Measurements from ENCODE around the gene TRIM54. TPM values are rescaled to one million over a fixed set of nuclear protein-coding genes. Genes with fewer than 3 reads are reported as not detected.
A peak's percentile ranks its signal among the peaks of the same experiment; 100 is the strongest.

The TRIM54 gene, protein sequence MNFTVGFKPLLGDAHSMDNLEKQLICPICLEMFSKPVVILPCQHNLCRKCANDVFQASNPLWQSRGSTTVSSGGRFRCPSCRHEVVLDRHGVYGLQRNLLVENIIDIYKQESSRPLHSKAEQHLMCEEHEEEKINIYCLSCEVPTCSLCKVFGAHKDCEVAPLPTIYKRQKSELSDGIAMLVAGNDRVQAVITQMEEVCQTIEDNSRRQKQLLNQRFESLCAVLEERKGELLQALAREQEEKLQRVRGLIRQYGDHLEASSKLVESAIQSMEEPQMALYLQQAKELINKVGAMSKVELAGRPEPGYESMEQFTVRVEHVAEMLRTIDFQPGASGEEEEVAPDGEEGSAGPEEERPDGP
- not detected for total RNA-seq
- long read RNA-seq: 0 reads

DNA sequence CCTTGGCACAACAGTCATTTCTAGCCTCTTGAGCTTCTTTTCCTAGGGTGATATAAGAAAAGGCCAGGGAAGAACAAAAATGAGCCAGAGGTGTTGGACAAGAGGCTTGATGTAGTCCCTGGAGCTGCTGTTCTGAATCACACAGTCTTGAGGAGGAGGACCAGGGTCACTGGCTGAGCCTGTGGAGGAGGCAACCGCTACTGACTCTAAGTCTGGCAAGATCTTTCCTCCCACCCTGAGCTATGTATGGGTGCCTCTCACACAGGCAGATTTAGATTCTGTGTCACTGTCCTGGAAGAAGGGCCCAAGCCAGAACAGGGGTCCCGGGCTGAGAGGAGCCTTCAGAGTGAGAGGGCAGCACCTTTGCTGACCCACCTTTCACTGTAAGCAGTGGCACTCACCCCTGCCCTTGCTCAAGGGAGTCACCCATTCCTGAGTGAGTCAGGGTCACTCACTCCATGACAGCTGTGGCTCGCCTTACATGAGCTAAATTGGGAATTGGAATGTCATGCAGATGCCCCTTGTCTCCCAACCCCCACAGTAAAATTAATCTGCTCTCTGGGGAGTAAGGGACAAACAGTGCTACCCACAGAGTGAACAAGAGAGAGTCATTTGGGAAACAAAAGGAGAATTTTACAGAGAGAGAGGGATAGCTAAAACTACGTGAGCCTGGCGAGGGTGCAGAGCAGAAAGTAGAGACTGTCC lies at the start of gene TRIM54:
Gene TRIM54, plus strand, starts transcription at position 575 of the 705 bp plus-strand sequence. CDS start 303 bp downstream, outside the sequence.
- Histone ChIP-seq H3K4me1 (no peaks in the 10 kb centered on the region), H3K36me3 (no peaks in the 10 kb centered on the region), H3K27me3 (peaks cover 5% of the 10 kb centered on the region), H3K4me3 (no peak within 1 kb of the TSS), H3K9me3 (no peaks in the 10 kb centered on the region), H3K27ac (no peak within 1 kb of the TSS)
- intact Hi-C loops (cut with DNase I): no loop called here
- ATAC-seq (no peak), DNase-seq (no peak)
- TF ChIP-seq, protein P1, sequence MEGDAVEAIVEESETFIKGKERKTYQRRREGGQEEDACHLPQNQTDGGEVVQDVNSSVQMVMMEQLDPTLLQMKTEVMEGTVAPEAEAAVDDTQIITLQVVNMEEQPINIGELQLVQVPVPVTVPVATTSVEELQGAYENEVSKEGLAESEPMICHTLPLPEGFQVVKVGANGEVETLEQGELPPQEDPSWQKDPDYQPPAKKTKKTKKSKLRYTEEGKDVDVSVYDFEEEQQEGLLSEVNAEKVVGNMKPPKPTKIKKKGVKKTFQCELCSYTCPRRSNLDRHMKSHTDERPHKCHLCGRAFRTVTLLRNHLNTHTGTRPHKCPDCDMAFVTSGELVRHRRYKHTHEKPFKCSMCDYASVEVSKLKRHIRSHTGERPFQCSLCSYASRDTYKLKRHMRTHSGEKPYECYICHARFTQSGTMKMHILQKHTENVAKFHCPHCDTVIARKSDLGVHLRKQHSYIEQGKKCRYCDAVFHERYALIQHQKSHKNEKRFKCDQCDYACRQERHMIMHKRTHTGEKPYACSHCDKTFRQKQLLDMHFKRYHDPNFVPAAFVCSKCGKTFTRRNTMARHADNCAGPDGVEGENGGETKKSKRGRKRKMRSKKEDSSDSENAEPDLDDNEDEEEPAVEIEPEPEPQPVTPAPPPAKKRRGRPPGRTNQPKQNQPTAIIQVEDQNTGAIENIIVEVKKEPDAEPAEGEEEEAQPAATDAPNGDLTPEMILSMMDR (IDR thresholded peaks at IDR 0.05): no peak

DNA sequence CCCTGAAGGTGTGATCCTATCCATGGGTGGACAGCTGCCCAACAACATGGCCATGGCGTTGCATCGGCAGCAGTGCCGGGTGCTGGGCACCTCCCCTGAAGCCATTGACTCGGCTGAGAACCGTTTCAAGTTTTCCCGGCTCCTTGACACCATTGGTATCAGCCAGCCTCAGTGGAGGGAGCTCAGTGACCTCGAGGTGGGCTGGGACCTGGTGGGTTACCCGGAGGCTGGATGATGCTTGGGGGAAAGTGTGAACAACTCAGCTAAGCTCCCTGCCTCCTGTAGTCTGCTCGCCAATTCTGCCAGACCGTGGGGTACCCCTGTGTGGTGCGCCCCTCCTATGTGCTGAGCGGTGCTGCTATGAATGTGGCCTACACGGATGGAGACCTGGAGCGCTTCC lies 48.9 kb upstream of the TRIM54 start:
- no peaks in the 10 kb centered on the region for H3K9me3 ChIP-seq
- H3K4me3 ChIP-seq: no peak overlapping the region
- H3K36me3 ChIP-seq: peaks cover 100% of the 10 kb centered on the region
- no peak overlapping the region for H3K27ac ChIP-seq
- ATAC-seq (peak; percentile 16), DNase-seq (no peak)
- TF ChIP-seq, protein P1 (IDR thresholded peaks at IDR 0.05): no peak
- intact Hi-C loops (cut with DNase I): no loop called here
- no peaks in the 10 kb centered on the region for H3K27me3 ChIP-seq
- no peaks in the 10 kb centered on the region for H3K4me1 ChIP-seq

DNA sequence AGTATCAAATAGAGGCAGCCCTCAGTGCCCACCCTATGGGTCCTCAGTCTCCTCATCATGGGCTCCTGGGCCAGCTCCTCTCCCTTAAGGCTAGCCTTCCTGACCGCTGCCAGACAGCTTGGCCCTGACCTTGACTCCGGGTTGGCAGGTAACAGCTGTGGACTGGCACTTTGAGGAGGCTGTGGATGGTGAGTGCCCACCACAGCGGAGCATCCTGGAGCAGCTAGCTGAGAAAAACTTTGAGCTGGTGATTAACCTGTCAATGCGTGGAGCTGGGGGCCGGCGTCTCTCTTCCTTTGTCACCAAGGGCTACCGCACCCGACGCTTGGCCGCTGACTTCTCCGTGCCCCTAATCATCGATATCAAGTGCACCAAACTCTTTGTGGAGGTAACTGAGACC lies 46.1 kb upstream of the TRIM54 start:
- H3K9me3 ChIP-seq: no peaks in the 10 kb centered on the region
- intact Hi-C loops (cut with DNase I): no loop called here
- H3K36me3 ChIP-seq: peaks cover 100% of the 10 kb centered on the region
- no peaks in the 10 kb centered on the region for H3K4me1 ChIP-seq
- TF ChIP-seq, protein P1 (IDR thresholded peaks at IDR 0.05): no peak
- no peak overlapping the region for H3K27ac ChIP-seq
- ATAC-seq (no peak), DNase-seq (no peak)
- no peaks in the 10 kb centered on the region for H3K27me3 ChIP-seq
- H3K4me3 ChIP-seq: no peak overlapping the region

DNA sequence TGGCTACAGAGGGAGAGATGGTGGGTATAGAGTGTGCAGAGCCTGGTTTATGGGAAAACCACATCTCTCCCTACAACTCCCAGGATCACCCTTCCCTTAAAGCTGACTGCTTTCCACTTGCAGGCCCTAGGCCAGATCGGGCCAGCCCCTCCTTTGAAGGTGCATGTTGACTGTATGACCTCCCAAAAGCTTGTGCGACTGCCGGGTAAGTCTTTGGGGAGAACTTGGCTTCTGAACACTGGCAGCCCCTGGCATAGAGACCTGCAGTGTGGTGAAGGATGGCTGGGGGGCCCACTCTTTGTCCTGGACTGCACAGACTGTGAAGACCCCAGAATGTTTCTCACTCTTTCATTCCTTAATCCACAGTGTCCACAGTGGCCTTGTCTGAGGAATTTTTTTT lies 45.6 kb upstream of the TRIM54 start:
- Histone ChIP-seq H3K27me3 (no peaks in the 10 kb centered on the region), H3K27ac (no peak overlapping the region), H3K4me3 (no peak overlapping the region), H3K9me3 (no peaks in the 10 kb centered on the region), H3K36me3 (peaks cover 100% of the 10 kb centered on the region), H3K4me1 (no peaks in the 10 kb centered on the region)
- no peak for ATAC-seq
- TF ChIP-seq, protein P1 (IDR thresholded peaks at IDR 0.05): no peak
- DNase-seq: no peak
- intact Hi-C loops (cut with DNase I): no loop called here

DNA sequence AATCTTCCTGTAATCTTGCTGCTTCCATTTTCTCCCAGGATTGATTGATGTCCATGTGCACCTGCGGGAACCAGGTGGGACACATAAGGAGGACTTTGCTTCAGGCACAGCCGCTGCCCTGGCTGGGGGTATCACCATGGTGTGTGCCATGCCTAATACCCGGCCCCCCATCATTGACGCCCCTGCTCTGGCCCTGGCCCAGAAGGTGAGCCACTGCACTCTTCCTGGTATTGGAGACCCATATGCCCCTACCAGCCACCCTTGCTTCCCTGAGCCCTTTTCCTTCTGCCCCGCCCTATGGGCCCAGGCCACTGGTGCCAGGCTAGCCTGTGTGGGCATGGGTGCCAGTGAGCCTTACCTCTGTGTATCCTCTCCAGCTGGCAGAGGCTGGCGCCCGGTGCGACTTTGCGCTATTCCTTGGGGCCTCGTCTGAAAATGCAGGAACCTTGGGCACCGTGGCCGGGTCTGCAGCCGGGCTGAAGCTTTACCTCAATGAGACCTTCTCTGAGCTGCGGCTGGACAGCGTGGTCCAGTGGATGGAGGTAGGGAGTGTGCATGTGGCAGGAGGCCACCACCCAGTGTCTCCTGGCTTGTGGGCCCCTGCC lies 44.8 kb upstream of the TRIM54 start:
- TF ChIP-seq, protein P1 (IDR thresholded peaks at IDR 0.05): no peak
- Histone ChIP-seq H3K27ac (no peak overlapping the region), H3K9me3 (no peaks in the 10 kb centered on the region), H3K4me1 (no peaks in the 10 kb centered on the region), H3K4me3 (no peak overlapping the region), H3K36me3 (peaks cover 100% of the 10 kb centered on the region), H3K27me3 (no peaks in the 10 kb centered on the region)
- intact Hi-C loops (cut with DNase I): no loop called here
- DNase-seq: no peak
- ATAC-seq: no peak

Measured in upper lobe of right lung (tissue), 1 donor.